Neural progenitor cell (in vitro differentiated cells): ENCODE measurements around the gene CHM.

Experiments used
- CTCF ChIP-seq: fragments of 200-600 bp; sonication (generic); IDR thresholded peaks from 2 replicates; pipeline ENCODE4 v1.5.1; 2017; ENCODE audit warnings: antibody characterized with exemption, mild to moderate bottlenecking
- EZH2 ChIP-seq: fragments of 200-600 bp; sonication (generic); IDR thresholded peaks from 2 replicates; pipeline ENCODE4 v1.6.1; 2017; ENCODE audit warnings: antibody characterized with exemption, mild to moderate bottlenecking, moderate library complexity
- EZH2phosphoT487 ChIP-seq: fragments of 200-600 bp; sonication (generic); IDR thresholded peaks from 2 replicates; pipeline ENCODE4 v1.6.1; 2017; ENCODE audit warnings: antibody characterized with exemption

GRCh38 chrX:85851418-85851817, 195.9 kb downstream of the CHM start:
- TF ChIP-seq CTCF, result peak; percentile 50
- no peak for TF ChIP-seq EZH2
- TF ChIP-seq EZH2phosphoT487, result no peak
